HG03378 (cell line): Measurements from ENCODE around the gene HOXB5.

Experiments used
- ATAC-seq: cut with Tn5 transposase; IDR thresholded peaks from one replicate; pipeline ENCODE4 v1.9.1; 2021; ENCODE audit warnings: mild to moderate bottlenecking, moderate library complexity; ENCODE audit not compliant: unreplicated experiment

HOXB5 gene

DNA sequence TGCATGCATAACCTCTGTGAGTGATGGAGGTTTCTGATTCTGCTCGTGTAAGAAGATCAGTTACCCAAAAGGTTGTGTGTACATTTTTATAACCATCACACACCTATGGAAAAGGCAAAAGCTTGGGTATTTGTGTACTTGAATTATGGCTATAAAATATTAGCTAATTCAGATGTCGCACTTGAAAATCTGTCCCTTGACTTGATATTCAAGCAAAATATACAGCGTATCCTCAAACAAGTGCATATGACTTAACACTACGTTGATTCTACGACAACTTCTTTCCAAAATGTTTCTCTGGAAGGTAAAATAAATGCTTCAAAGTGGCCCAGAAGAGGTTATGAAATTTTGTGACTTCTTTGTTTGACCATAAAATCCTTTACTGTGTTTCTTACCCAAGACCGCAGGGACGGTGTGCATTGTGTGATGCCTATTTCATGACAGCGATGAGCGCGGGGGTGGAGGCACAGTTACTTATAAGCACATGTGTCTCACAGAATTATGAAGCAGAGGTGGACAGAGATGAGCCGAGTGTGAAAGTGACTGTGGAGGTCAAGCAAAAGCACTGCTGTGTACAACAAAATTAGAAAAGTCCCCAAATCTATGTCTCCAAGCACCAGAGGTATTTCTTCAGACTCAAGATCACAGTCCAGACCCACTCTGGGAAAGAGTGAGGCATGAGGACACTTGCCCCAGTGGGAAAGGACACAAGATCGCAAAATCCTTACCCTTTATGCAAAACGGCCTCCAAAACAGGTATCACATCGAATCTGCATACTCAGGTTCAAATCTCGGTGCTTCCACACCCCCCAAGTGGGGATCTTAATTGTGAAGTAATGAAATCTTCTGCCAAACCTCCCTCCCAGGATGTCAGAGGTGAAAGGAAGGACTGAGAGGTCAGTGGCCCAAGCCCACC is 36.7 kb upstream of the HOXB5 start:
- ATAC-seq, result no peak

DNA sequence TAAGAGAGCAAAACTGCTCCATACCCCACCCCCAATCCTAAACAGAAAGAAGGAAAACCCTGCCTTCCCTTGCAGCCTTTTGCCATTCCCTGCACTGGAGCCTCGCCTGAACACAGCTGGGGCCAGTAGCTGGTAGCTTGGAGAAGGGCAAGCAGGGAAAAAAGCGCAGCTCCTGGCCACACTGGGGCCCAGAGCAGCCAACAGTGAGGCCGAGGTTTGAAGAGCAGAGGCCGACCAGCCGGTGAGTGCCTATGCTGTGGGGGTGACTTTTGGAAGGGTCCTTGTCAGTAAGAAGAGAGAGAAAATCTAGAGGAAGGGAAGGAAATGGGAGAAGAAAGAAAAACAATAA is 35.8 kb upstream of the HOXB5 start:
- ATAC-seq, result no peak

DNA sequence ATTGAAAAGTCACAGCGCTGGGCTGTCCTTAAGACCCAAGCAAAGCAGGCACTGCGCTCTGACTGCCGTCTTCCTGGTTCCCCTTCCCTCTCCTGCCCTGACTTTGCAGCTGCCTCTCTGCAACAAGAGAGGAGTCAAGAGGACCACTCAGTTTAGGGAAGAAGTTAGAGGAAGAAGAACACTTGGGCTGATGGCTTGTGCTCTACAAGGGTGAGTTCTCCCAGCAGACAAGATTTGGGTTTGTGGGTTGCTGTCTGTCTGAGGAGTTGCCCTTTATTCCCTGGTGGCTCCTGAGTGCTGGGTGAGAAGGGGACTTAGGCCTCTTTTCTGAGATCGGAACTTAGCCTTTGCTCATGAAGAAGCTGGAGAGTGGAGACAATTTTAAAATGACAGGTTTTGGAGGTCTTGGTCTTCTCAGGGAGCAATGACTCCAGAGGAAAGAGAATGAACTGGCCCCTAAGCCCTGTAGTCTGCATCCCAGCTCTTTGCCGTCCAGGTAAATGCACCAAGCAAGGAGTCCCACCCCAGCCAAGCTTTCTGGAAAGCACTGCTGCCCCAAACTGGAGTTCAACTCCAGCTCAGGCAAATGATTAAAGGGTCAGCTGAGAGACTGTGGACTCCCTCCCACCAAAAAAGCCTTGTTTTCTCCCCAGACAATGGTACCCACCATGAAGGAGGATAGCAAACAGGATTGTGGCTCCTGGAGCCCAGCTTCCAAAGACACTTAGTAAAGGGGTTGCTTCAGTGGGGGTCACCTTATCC is 35.3 kb upstream of the HOXB5 start:
- no peak for ATAC-seq

DNA sequence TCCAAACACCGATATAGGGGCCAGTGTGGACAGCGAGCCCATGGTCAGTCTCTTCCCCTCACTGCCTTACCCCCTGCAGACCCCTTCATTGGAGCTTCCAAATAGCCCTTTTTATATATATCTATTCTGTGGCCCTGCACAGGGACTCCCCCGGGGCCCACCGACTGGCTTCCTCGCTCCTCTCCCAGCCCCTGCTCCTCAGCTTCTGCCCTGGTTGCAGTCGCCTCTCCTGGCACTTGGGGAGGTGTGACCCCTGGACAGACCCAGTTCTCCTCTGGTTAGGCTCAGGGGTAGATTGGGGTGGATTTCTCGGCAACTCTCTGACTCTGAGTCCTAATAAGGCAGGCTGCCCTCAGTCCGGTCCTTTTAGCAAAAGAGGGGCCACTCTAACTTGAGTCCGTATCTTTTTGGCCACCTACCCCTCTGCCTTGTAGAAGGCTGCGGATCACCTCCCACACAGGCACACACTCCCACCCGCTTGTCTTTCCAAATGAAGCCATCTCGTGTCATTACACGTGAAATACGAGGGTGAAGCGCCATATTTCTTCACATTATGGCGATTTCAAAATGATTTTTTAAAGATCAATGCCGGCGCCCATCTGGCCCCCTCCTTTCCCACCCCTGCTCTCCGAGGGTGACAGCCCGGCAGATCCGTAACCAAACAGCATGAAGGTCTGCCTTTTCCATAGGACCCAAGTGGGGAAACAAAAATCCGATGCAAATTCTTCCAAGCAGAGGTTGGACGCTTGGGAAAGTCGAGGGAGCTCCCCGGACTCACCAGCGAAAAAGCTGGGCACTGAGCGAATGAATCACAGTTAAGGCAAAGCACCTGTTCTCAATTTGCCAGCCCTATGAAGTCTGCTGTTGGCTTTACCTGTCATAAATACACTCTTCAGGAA is 34.3 kb upstream of the HOXB5 start:
- ATAC-seq, result no peak

DNA sequence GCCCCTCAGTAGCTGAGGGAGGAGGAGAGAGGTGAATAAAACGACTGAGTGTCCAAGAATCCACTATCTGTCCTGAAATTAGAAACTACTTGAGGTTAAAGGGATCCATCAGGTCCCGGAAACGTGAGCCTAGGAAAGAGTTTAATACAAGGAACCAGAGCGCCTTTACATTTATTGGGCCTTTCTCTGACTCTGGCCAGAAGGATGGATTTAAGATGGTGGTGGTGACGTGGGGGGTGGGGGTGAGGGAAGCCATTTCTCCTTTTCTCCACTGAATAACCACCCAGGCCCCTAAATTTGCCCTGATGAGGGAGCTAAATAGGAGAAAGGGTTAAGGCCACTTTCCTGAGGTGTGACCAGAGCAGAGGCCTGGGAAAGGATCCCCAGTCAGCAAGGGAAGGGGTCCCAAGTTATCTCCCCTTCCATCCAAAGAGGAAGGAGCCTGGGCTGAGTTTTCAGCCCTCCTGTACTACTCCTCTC is 33.6 kb upstream of the HOXB5 start:
- ATAC-seq, result no peak

DNA sequence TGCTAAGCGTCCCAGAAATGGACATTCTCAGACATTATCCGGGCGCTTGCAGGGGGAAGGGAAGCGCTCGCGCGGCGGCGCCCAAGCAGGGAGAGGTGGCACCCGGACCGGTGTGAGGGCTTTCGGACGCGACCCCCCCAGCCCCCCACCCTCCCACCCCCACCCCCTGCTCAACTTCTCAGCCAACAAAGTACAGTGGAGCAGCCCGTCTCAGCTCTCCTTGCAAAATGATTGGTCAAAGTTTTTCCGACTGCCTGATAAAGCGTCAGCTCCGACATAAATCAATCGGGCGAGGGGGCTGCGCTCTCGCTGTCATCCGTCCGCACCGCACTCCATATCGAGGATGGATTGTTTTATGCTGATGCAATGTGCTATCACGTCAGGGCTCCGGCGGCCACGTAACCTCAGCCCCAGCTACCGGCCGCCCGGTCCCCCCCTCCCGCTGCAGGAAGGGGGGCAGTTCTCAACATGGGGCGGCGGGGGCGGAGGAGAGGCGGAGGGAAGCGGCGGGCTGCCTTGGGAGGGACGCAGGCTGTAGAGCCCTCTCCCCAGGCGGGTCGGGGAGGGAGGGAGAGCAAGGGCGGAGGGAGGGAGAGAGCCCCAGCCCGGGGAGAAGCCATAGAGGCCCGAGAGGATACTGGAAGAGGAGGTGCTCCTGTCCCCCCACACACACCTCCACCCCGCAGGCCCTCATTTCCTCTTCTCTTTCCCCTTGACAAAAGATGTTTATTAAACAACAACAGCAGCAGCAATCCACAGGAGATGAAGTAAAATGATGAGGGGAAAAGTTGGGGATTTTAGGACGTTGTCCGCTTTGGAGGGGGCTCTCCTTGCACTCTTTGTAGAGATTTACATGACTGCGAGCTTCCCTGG is 32.9 kb upstream of the HOXB5 start, which contains the start of gene HOXB9:
Gene HOXB9, minus strand, starts transcription at position 114 of the 873 bp plus-strand sequence. Its CDS starts 89 bp downstream, at position 25.
- ATAC-seq, result no peak

DNA sequence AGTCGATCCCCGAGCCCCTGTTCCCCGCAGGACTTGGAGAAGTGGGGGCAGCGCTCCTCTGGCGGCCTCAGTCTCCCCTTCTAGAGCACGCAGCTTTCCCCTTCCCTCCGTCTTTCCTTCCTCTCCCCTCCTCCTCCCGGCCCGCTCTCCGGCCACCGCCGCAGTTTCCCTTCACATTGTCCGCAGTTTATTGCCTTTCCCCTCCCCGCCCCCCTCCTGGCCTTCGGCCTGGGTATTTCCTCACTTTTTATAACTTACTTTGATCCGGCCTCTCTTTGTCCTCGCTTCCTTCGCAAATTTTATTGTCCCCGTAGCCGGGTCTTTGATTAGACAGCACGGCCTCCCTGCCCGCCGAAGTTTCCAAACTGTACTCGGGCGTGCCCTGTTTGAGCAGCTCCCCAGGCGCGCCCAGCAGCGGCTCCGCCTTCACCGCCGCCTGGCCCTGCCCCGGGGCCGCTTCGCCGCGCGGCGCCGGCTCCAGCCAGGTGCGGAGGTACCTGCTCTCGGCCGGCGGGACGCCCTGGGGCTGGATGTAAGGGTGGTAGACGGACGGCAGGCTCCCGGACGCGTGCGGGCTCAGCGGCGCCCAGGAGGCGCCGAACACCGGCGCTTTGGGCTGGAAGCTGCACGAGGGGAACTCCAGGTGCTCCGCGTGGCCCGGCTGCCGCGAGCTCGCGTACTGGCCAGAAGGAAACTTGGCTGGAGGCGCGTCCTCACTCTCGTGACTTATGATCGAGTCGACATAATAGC is 32.1 kb upstream of the HOXB5 start:
- no peak for ATAC-seq

DNA sequence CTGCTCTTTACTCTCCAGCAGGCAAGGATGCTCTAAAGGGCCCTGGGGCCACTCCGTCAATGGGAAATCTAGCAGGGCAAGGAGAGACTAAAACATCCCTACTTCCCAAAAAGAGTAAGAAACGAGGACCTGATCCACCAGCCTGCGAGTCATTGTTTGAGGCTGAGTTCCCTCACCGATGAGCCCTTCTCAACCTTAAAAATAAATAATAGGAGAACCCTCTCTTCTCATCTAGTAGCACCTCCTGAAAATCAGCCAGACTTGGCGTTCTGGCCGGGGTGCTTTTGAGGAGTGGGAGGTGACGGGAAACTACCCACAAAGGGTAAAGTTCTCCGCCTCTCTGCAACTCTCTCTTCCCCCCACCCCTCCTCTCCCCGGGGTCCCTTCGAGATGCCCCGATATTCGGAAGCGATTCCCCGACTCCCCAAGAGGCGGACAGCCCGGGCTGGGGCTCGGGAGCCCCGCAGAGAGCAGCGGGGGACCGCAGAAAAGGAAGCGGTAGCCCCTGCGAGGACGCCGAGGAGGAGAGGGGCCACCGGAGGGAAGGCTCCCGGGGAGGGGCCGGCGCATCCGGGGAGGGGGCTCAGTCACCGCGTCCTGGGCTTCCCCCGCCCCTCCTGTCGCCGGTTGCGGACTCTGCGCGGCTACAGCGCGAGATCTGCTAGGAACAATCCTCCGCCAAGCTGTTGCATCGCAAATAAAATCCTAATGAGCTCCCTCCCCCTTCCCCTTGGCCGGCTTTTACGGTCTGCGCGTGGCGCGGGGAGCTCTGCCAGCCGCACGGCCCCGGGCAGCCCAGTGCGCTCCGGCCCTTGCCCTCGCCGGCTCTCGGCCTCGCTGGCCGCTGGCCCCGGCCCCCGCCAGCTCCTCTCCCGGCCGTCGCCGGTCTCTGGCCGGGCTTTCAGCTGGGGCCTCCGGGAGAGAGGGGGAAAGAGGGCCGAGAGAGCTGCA is 31.2 kb upstream of the HOXB5 start:
- no peak for ATAC-seq

DNA sequence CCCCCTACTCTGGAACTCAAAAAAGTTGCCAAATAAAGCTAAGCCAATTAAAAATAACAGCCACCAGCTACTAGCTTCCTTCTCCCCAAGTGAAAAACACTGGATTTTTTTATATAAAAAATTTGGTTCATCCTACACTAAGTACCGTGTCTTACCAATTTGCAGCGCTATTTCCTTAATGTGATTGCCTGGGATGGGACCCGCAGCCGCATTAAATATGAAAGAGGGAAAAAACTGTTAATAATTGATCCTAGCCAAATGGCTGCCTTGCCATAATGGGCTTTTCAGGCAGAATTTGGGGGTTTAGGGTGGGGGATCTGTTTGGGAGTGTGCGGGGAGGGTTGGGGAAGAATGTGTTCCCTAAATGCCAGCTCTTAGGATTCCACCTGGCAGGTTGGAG is 30.5 kb upstream of the HOXB5 start:
- no peak for ATAC-seq

DNA sequence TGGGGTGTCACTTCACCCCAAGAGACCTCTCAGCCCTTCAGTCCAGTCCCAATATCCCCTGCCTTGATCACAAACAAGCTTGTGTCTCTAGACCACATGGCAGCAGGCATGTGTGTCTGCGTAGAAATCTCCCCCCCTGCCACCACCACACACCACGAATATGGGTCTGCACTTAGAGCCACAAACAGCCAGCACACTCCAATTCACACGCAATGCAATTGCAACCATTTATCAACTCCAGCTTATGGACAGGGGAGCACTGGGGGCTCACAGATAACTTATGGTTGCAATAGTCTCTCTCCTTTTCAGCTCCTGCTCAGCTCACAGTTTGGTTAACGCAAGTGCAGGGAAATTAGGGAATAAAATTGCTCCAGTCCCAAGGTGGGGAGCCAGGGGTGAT is 30.0 kb upstream of the HOXB5 start:
- ATAC-seq, result no peak

DNA sequence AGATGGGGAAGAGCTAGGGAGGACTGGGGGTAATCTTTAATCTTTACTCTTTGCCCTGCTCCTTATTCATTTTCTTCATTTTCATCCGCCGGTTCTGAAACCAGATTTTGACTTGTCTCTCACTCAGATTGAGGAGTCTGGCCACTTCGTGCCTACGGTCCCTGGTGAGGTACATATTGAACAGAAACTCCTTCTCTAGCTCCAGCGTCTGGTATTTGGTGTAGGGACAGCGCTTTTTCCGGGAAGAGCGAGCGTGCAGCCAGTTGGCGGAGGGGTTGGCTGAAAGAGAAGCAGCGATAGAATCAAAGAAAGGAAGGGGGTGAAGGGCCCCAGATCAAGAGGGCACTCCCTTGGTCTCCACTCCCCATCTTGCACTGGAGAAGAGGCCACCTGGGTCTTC is 29.3 kb upstream of the HOXB5 start:
- no peak for ATAC-seq

DNA sequence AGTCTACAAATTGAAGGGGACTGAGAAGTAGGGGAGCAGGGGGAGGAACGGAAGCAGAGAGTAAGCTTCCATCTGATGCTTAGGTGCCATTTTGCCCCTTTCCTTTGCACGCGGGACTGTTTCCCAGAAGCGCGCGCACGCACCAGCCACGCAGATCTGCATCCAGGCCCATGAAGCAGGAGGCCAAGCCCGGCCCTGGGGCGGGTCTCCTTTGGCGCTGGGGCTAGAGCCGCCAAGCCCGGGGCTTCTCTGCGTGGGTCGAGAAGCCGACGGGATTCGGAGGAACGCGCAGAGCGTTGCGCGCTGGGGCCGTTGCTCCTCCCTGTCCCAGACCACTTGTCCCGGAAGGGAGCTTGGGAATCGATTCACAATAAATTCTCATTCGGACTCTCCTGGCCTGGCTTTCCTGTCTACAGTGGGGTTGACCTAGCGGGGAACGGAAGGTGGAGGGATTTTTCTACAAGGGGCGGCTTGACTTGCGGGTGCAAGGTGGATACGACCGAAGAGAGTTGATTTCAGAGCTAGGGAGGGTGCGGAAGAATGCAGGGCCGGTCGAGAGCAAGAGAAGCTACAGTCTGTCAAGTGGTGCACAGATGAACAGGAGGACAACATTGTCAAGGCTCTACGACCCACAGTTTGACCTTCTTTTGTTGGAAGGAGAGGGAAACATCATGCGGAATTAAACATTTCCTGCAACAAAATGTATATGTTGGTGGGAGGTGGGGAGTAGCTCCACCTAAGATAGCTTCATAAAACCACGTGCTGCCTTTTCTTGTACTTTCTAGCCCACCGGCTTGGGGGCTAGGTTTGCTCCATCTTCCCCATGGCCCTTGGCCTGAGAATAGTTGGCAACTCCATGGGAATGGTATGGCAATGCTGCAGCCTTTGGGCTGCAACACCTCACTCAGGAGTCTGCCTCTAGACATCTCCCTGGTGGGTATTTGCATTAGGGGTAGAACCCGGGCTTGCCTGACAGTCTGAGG is 28.1 kb upstream of the HOXB5 start:
- no peak for ATAC-seq

DNA sequence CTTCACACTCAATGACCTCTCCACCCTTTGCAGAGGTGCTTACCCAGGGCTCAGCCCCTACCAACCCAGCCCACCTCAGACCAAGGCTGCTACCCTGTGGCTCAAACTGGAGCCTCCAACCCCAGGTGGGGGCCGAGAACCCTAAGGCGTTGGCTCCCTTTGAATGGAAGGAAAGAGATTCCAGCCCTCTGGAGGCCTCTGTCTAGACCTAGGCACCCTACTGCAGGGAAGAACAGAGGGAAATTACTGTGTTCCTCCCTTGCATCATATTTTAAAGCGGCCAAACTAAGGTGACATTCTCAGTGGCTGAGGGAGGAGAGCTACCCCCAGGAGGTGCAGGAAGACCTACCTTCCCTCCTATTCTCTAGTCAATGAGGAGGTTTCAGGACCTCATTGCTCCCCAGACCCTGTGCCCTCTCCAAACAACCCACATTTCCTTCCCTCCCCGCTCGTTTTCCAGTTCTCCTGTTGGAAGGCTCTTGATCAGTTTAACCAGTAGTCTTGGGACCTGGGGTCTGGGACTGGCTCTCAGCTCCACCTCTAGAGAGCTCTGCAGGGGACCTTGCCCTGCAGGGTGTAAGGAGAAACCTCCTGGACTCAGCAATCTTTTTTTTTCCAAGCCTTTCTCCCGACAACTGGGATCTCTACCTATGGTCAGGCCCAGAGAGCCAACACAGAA is 27.0 kb upstream of the HOXB5 start:
- no peak for ATAC-seq

DNA sequence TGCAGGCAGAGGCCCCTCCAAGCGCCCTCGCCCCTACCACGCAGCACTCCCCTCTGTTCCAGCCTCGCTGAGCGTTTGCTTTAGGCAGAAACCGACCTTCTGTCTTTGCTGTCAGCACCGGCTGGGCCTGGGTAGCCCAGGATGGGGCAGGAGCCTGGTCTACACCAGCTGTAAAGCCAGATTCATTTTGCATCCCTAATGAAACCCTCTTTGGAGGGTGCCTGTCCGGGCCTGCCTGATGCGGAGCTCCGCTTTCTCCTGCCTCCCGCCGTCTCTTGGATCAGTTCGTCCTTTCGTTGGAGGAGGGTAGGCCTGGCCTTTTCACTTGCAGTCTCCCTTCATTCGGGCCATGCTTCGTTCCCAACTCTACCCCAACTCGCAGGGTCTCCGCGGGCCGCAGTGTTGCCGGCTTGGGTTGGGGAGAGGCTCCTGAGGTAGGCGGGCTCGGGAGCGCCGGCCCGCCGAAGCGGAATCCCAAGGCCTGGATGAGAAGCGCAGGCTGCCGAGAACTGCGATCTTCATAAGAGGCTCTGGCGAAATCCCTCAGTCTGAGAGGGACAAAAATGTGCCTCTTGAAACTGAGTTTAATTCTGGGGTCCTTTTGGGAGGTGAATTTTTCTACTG is 26.4 kb upstream of the HOXB5 start:
- no peak for ATAC-seq

DNA sequence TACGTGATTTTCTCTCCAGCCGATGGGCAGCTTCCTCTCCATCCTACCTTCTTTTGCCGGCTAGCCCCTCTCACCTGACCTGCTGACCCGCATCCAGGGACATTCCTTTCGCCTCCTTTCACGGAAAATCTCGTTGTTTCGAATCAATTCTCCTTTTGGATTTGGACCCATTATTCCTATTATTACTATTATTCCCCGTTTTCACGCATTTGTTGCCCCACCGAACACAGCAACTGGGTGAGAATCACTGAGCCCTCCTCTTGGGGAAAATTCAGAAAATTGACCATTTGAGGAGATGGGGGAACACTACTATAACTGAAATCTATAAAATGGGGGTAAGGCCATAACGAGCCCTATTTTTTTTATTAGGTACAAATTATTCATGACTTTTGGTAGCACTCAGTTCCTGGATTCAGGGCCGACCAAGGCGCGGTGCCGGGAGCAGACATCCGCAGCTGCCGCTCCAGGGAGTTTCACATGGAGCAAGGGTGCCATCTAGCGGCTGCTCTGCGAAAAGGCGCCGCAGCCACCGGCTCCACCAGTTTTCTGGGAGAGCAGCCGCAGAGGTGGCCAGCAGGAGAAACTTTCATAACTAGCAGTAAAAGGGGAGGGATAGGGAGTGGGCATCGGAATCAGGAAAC is 24.8 kb upstream of the HOXB5 start:
- no peak for ATAC-seq
